HepG2 (cell line): ENCODE results near the gene KCNQ1OT1. TPM values are rescaled to one million over a fixed set of nuclear protein-coding genes. Genes with fewer than 3 reads are reported as not detected.
A peak's percentile ranks its signal among the peaks of the same experiment; 100 is the strongest.

Experiments
- DMTF1 ChIP-seq: sonication (generic); formaldehyde crosslinking; IDR thresholded peaks from 2 replicates; pipeline ENCODE4 v1.4.0; 2020; ENCODE audit warnings: mild to moderate bottlenecking, missing genetic modification reagents
- DZIP1 ChIP-seq: sonication (generic); formaldehyde crosslinking; IDR thresholded peaks from 2 replicates; pipeline ENCODE4 v1.5.0; 2020; ENCODE audit warnings: mild to moderate bottlenecking, missing genetic modification reagents
- GATA4 ChIP-seq: sonication (generic); IDR thresholded peaks from 2 replicates; pipeline ENCODE4 v1.6.1; 2016; ENCODE audit warnings: antibody characterized with exemption, low read depth, borderline replicate concordance
- MAFK ChIP-seq, 2 experiments: IDR thresholded peaks in 1 of 2; conservative IDR thresholded peaks in 1 of 2; 2 replicates each; pipeline ENCODE4 v1.6.1; 2011; ENCODE audit warnings: improper control_type of control experiment in 2 of 2, low read length in 2 of 2
- PAX8 ChIP-seq: sonication (generic); formaldehyde crosslinking; IDR thresholded peaks from 2 replicates; pipeline ENCODE4 v1.8.0; 2022; ENCODE audit warnings: mild to moderate bottlenecking, missing genetic modification reagents, borderline replicate concordance
- RORA ChIP-seq: sonication (generic); formaldehyde crosslinking; IDR thresholded peaks from 2 replicates; pipeline ENCODE4 v1.5.0; 2020; ENCODE audit warnings: mild to moderate bottlenecking, missing genetic modification reagents, moderate library complexity
- TERF1 ChIP-seq: sonication (generic); formaldehyde crosslinking; IDR thresholded peaks from 2 replicates; pipeline ENCODE4 v1.8.0; 2022; ENCODE audit warnings: mild to moderate bottlenecking, missing genetic modification reagents, moderate library complexity
- ZNF224 ChIP-seq: sonication (generic); formaldehyde crosslinking; IDR thresholded peaks from 2 replicates; pipeline ENCODE4 v1.5.0; 2020; ENCODE audit warnings: mild to moderate bottlenecking, missing genetic modification reagents
- ZNF33B ChIP-seq: sonication (generic); formaldehyde crosslinking; IDR thresholded peaks from 2 replicates; pipeline ENCODE4 v1.5.1; 2020; ENCODE audit warnings: mild to moderate bottlenecking, missing genetic modification reagents
- ZNF362 ChIP-seq: sonication (generic); formaldehyde crosslinking; IDR thresholded peaks from 2 replicates; pipeline ENCODE4 v1.4.0; 2020; ENCODE audit warnings: missing genetic modification reagents, mild to moderate bottlenecking, borderline replicate concordance
- ZNF556 ChIP-seq: sonication (generic); formaldehyde crosslinking; IDR thresholded peaks from 2 replicates; pipeline ENCODE4 v1.4.0; 2020; ENCODE audit warnings: mild to moderate bottlenecking, missing genetic modification reagents, borderline replicate concordance
- polyA plus RNA-seq, 8 experiments: library from polyadenylated mRNA; depleted of rRNA in 3 of 8; stranded (reverse) in 7 of 8; unstranded in 1 of 8; fragments of >200 nt; fragmentation: Illumina TruSeq in 4 of 8; extraction: Trizol in 4 of 8; gene quantifications; 2 replicates each; pipeline versions ENCODE4 v1.2.1 to v1.2.3, GENCODE V29; 2011 to 2016; ENCODE audit warnings: low read depth in 4 of 8, missing spikeins in 1 of 8, mixed read lengths in 1 of 8; ENCODE audit not compliant: insufficient read depth in 1 of 8
- total RNA-seq, 5 experiments: library from RNA; depleted of rRNA; stranded (reverse); fragments of >200 nt; fragmentation: Illumina TruSeq; extraction: Trizol; gene quantifications; 2 replicates each; pipeline ENCODE4 v1.2.3, GENCODE V29; 2016; ENCODE audit warnings: low read depth in 1 of 5
- TF ChIP-seq, protein P1 (sequence below): sonication (generic); formaldehyde crosslinking; IDR thresholded peaks from 2 replicates; pipeline ENCODE4 v1.5.0; 2020; ENCODE audit warnings: mild to moderate bottlenecking, low read depth, missing genetic modification reagents, borderline replicate concordance
- TF ChIP-seq, protein P2 (sequence below): sonication (generic); formaldehyde crosslinking; IDR thresholded peaks from 2 replicates; pipeline ENCODE4 v1.8.1; 2022; ENCODE audit warnings: low read depth, mild to moderate bottlenecking, missing genetic modification reagents
- TF ChIP-seq, protein P3 (sequence below): sonication (generic); formaldehyde crosslinking; IDR thresholded peaks from 2 replicates; pipeline ENCODE4 v1.8.1; 2023; ENCODE audit warnings: mild to moderate bottlenecking, inconsistent platforms, moderate library complexity, missing genetic modification reagents, borderline replicate concordance

The KCNQ1OT1 gene
- total and polyA plus RNA-seq, 2 of the 13 experiments (the other 11 are each of a cell fraction or from before 2014, with no cell fraction given), result 1.3 to 18.9 TPM

DNA sequence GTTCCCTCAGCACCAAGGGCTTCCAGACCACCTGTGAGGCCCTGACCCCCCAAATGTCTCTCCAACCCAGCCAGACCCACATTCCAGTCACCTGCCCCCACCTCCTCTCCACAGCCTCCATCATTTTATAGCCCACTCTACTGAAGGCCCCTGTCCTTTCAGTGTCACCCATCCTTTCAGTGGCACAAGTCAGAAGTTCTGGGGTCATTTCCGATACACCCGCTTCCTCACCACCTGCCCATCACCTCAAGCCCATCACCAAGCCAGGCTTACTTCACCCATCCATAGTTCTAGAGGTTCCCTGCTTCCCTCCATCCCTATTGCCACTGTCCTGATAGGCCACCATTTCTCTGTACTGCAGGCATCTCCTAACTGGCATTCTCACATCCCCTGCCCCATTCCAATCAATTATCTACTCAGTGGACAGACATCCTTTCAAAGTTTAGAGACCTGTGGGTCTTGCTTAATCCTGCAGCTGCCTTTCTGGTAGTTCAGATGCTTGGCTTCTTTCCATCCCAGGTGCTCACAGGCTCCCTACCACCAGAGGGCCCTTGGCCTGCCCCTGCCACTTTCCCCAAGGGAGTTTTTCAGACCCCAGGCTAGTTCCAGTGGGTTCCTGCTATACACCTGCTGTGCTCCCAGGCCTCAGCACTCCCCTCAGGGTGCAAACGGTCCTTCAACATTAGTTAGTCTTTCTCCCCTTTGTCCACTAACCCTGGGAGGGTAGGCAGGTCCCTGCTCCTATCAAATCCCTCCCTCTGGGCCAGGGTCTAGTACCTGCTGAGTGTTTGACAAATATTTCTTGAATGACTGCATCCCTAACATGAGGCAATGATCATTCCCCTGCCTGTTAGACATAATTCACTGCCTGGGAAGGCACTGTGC lies 7.6 kb downstream of the KCNQ1OT1 start (continued):
- TF ChIP-seq RORA (CRISPR knock-in tag) (no peak), ZNF33B (no peak), ZNF362 (CRISPR knock-in tag) (no peak), ZNF224 (no peak), DMTF1 (CRISPR knock-in tag) (no peak), DZIP1 (CRISPR knock-in tag) (no peak), ZNF556 (CRISPR knock-in tag) (0 out of 2 replicates have a peak, but pooled peaks have one; percentile 33), TERF1 (CRISPR knock-in tag) (no peak), PAX8 (CRISPR knock-in tag) (no peak), GATA4 (no peak), MAFK (conservative IDR thresholded peaks at IDR 0.05 in 1 of 2, IDR thresholded peaks at IDR 0.05 in 1 of 2; ENCODE audit: low read length in 2 of 2) (no peak)
- TF ChIP-seq, protein P1, sequence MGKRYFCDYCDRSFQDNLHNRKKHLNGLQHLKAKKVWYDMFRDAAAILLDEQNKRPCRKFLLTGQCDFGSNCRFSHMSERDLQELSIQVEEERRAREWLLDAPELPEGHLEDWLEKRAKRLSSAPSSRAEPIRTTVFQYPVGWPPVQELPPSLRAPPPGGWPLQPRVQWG (CRISPR knock-in tag), result no peak
- TF ChIP-seq, protein P2, sequence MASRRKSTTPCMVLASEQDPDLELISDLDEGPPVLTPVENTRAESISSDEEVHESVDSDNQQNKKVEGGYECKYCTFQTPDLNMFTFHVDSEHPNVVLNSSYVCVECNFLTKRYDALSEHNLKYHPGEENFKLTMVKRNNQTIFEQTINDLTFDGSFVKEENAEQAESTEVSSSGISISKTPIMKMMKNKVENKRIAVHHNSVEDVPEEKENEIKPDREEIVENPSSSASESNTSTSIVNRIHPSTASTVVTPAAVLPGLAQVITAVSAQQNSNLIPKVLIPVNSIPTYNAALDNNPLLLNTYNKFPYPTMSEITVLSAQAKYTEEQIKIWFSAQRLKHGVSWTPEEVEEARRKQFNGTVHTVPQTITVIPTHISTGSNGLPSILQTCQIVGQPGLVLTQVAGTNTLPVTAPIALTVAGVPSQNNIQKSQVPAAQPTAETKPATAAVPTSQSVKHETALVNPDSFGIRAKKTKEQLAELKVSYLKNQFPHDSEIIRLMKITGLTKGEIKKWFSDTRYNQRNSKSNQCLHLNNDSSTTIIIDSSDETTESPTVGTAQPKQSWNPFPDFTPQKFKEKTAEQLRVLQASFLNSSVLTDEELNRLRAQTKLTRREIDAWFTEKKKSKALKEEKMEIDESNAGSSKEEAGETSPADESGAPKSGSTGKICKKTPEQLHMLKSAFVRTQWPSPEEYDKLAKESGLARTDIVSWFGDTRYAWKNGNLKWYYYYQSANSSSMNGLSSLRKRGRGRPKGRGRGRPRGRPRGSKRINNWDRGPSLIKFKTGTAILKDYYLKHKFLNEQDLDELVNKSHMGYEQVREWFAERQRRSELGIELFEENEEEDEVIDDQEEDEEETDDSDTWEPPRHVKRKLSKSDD (CRISPR knock-in tag), result no peak
- TF ChIP-seq, protein P3, sequence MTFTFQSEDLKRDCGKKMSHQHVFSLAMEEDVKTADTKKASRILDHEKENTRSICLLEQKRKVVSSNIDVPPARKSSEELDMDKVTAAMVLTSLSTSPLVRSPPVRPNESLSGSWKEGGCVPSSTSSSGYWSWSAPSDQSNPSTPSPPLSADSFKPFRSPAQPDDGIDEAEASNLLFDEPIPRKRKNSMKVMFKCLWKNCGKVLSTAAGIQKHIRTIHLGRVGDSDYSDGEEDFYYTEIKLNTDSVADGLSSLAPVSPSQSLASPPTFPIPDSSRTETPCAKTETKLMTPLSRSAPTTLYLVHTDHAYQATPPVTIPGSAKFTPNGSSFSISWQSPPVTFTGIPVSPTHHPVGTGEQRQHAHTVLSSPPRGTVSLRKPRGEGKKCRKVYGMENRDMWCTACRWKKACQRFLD (CRISPR knock-in tag), result no peak
